OCI-LY7 (cell line): ENCODE measurements around the gene MKNK1. TPM values are rescaled to one million over a fixed set of nuclear protein-coding genes. Genes with fewer than 3 reads are reported as not detected.

ENCODE experiments used
- BruUV-seq: library from RNA; stranded (reverse); fragments of 400-500 nt; replicated peaks from 2 replicates; lab custom pipeline; 2021; lab: Mats Ljungman, UMichigan
- CTCF ChIA-PET: fragments of 300-600 bp; sonication (Branson Sonifier 250); formaldehyde crosslinking; loops from one replicate; lab custom pipeline; 2022; ENCODE audit warnings: antibody characterized with exemption; ENCODE audit not compliant: unreplicated experiment; lab: Charles Lee
- POLR2A ChIA-PET: fragments of 300-600 bp; sonication (Branson Sonifier 250); formaldehyde crosslinking; loops from one replicate; lab custom pipeline; 2022; ENCODE audit warnings: antibody characterized with exemption; lab: Charles Lee
- DNase-seq: peaks from one replicate; pipeline ENCODE4 v3.0.0-alpha.2; 2015; ENCODE audit warnings: low spot score
- H2AFZ ChIP-seq: fragments of 200-600 bp; sonication (generic), shearing (Covaris generic); 2 replicates; pipeline ENCODE4 v1.6.1; 2014; ENCODE audit warnings: mild to moderate bottlenecking, antibody characterized with exemption, low read length, moderate library complexity
- H3K27ac ChIP-seq: fragments of 200-600 bp; sonication (generic); 2 replicates; pipeline ENCODE4 v1.5.1; 2014; ENCODE audit warnings: mixed run types, low read depth, mild to moderate bottlenecking, moderate library complexity, low read length, inconsistent platforms; ENCODE audit not compliant: poor library complexity, severe bottlenecking
- H3K36me3 ChIP-seq: fragments of 200-600 bp; sonication (generic); 2 replicates; pipeline ENCODE4 v1.6.1; 2014; ENCODE audit warnings: mild to moderate bottlenecking, antibody characterized with exemption, low read length, moderate library complexity, mixed read lengths; ENCODE audit not compliant: insufficient read depth
- H3K4me1 ChIP-seq: fragments of 200-600 bp; sonication (generic); 2 replicates; pipeline ENCODE4 v1.5.1; 2014; ENCODE audit warnings: mild to moderate bottlenecking, low read length; ENCODE audit not compliant: insufficient read depth, poor library complexity, severe bottlenecking
- H3K4me2 ChIP-seq: fragments of 200-600 bp; sonication (generic); 2 replicates; pipeline ENCODE4 v1.6.1; 2014; ENCODE audit warnings: mild to moderate bottlenecking, low read length
- H3K4me3 ChIP-seq: fragments of 200-600 bp; sonication (generic); 2 replicates; pipeline ENCODE4 v1.5.1; 2014; ENCODE audit warnings: mild to moderate bottlenecking, low read depth, low read length; ENCODE audit not compliant: poor library complexity, severe bottlenecking
- H3K79me2 ChIP-seq: fragments of 200-600 bp; sonication (generic); 2 replicates; pipeline ENCODE4 v1.6.1; 2016; ENCODE audit warnings: low read depth, mild to moderate bottlenecking, low read length, moderate library complexity, mixed read lengths; ENCODE audit not compliant: insufficient read depth
- H3K9me2 ChIP-seq: fragments of 200-600 bp; sonication (generic); 2 replicates; pipeline ENCODE4 v1.6.1; 2016; ENCODE audit warnings: mild to moderate bottlenecking, low read length, mixed read lengths; ENCODE audit not compliant: insufficient read depth
- H3K9me3 ChIP-seq: fragments of 200-600 bp; sonication (generic); 2 replicates; pipeline ENCODE4 v1.6.1; 2014; ENCODE audit warnings: mild to moderate bottlenecking, mixed run types, low read length, mixed read lengths
- H4K20me1 ChIP-seq: fragments of 200-600 bp; sonication (generic); 2 replicates; pipeline ENCODE4 v1.6.1; 2014; ENCODE audit warnings: mild to moderate bottlenecking, antibody characterized with exemption, low read length, moderate library complexity, mixed read lengths; ENCODE audit not compliant: insufficient read depth
- EZH2phosphoT487 ChIP-seq: fragments of 200-600 bp; sonication (generic); IDR thresholded peaks from 2 replicates; pipeline ENCODE4 v1.6.1; 2018; ENCODE audit warnings: low read depth, borderline replicate concordance, mild to moderate bottlenecking, mixed run types, antibody characterized with exemption, low read length, moderate library complexity, mixed read lengths
- intact Hi-C: fragments of 100-400 bp; cut with micrococcal nuclease; formaldehyde crosslinking; loops from one replicate; pipeline ENCODE4 v1.10.0; 2022; ENCODE audit not compliant: unreplicated experiment
- total RNA-seq, 2 experiments: library from RNA; depleted of rRNA in 1 of 2; stranded (reverse); fragments of >200 nt in 1 of 2; shearing (Covaris generic) in 1 of 2; gene quantifications; 2 replicates each; pipeline ENCODE4 v1.2.3, GENCODE V29; 2014 to 2022
- TF ChIP-seq, protein P1 (sequence below): fragments of 200-600 bp; sonication (generic); conservative IDR thresholded peaks from 2 replicates; pipeline ENCODE4 v1.5.1; 2014; ENCODE audit warnings: mild to moderate bottlenecking, antibody characterized with exemption, low read length, moderate library complexity, mixed read lengths

The MKNK1 gene
- total RNA-seq, 2 experiments from 2014 or later, result 11.5 to 24.0 TPM

GRCh38 chr1:46547481-46548383 is 56.3 kb downstream of the MKNK1 start:
- TF ChIP-seq, protein P1, sequence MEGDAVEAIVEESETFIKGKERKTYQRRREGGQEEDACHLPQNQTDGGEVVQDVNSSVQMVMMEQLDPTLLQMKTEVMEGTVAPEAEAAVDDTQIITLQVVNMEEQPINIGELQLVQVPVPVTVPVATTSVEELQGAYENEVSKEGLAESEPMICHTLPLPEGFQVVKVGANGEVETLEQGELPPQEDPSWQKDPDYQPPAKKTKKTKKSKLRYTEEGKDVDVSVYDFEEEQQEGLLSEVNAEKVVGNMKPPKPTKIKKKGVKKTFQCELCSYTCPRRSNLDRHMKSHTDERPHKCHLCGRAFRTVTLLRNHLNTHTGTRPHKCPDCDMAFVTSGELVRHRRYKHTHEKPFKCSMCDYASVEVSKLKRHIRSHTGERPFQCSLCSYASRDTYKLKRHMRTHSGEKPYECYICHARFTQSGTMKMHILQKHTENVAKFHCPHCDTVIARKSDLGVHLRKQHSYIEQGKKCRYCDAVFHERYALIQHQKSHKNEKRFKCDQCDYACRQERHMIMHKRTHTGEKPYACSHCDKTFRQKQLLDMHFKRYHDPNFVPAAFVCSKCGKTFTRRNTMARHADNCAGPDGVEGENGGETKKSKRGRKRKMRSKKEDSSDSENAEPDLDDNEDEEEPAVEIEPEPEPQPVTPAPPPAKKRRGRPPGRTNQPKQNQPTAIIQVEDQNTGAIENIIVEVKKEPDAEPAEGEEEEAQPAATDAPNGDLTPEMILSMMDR, result peak; percentile 81
- no peak for TF ChIP-seq EZH2phosphoT487
- Histone ChIP-seq H4K20me1 (no peaks in the 10 kb centered on the region), H3K79me2 (no peaks in the 10 kb centered on the region), H3K9me2 (no peaks in the 10 kb centered on the region), H3K4me2 (peak overlapping the region; percentile 43; the same call in 1 of the 2 replicates), H3K4me3 (no peak overlapping the region), H3K4me1 (no peaks in the 10 kb centered on the region), H2AFZ (peak overlapping the region; percentile 53; the same call in 1 of the 2 replicates), H3K36me3 (no peaks in the 10 kb centered on the region), H3K27ac (no peak overlapping the region), H3K9me3 (no peaks in the 10 kb centered on the region)
- ChIA-PET CTCF (interaction anchor here (0.6 kb wide), 1 partner anchor 94 kb away, joined by 4 read pairs; no protein-coding TSS in a partner anchor), POLR2A (no interaction called here)
- BruUV-seq, result no TSS peak
- DNase-seq, result peak; percentile 72
- intact Hi-C loops, result loop anchor here (5.0 kb wide), 1 partner anchor 70 kb away; no protein-coding TSS in a partner anchor

- Histone ChIP-seq H3K4me3 (no peak overlapping the region), H4K20me1 (no peaks in the 10 kb centered on the region), H3K4me1 (no peaks in the 10 kb centered on the region), H3K4me2 (no peak overlapping the region), H3K9me3 (no peaks in the 10 kb centered on the region), H3K27ac (no peak overlapping the region), H3K36me3 (no peaks in the 10 kb centered on the region), H3K79me2 (no peaks in the 10 kb centered on the region), H2AFZ (no peak overlapping the region), H3K9me2 (no peaks in the 10 kb centered on the region)
- POLR2A ChIA-PET, result interaction anchor here (0.5 kb wide), 1 partner anchor 1536 kb away, joined by 3 read pairs; no protein-coding TSS in a partner anchor
- TF ChIP-seq, protein P1, result no peak
- TF ChIP-seq EZH2phosphoT487, result no peak
- CTCF ChIA-PET, result no interaction called here
- no peak for DNase-seq
- intact Hi-C loops, result loop anchor here (5.0 kb wide), 1 partner anchor 69 kb away; no protein-coding TSS in a partner anchor
- BruUV-seq, result no TSS peak
These were observed 57.9 kb downstream of the MKNK1 start for GRCh38 chr1:46546210-46546609.
